Adrenal gland (tissue), 5 donors: ENCODE data around the gene HELZ.
"Not testable (repeated sequence)": the region's sequence is repeated elsewhere in the genome, so short reads cannot be mapped to it uniquely, and the experiment has no call there.

Source experiments
- POLR2A ChIP-seq, 2 donors: fragments of 450-650 bp; IDR thresholded peaks; one replicate each; pipeline ENCODE4 v1.6.1; 2017; ENCODE audit warnings: antibody characterized with exemption in 2 of 2, mild to moderate bottlenecking in 2 of 2, moderate library complexity in 1 of 2
- TF ChIP-seq, protein P1 (sequence below), 6 experiments: fragments of 450-650 bp in 4 of 6; fragments of 200-600 bp in 2 of 6; sonication (generic) in 1 of 6; IDR thresholded peaks; 1 replicate in 5 of 6; 2 replicates in 1 of 6; pipeline versions ENCODE4 v1.5.1 to v1.8.0; 2016 to 2021; ENCODE audit warnings: antibody characterized with exemption in 6 of 6, mild to moderate bottlenecking in 2 of 6, moderate library complexity in 1 of 6
- donor health status: DM: no; HTN: no; CAD: no.

DNA sequence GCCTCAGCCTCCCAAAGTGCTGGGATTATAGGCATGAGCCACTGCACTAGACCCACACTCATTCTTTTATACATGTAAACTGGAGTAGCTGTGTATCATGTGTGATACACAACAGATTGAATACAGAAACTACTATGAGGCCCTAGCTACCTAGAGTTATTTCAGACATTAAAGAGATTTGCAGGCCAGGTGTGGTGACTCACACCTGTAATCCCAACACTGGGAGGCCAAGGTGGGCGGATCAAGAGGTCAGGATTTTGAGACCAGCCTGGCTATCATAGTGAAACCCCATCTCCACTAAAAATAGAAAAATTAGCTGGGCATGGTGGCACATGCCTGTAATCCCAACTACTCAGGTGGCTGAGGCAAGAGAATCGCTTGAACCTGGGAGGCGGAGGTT, 41.8 kb upstream of the HELZ start:
- not testable (repeated sequence) for TF ChIP-seq POLR2A (IDR thresholded peaks at IDR 0.05)
- TF ChIP-seq, protein P1, sequence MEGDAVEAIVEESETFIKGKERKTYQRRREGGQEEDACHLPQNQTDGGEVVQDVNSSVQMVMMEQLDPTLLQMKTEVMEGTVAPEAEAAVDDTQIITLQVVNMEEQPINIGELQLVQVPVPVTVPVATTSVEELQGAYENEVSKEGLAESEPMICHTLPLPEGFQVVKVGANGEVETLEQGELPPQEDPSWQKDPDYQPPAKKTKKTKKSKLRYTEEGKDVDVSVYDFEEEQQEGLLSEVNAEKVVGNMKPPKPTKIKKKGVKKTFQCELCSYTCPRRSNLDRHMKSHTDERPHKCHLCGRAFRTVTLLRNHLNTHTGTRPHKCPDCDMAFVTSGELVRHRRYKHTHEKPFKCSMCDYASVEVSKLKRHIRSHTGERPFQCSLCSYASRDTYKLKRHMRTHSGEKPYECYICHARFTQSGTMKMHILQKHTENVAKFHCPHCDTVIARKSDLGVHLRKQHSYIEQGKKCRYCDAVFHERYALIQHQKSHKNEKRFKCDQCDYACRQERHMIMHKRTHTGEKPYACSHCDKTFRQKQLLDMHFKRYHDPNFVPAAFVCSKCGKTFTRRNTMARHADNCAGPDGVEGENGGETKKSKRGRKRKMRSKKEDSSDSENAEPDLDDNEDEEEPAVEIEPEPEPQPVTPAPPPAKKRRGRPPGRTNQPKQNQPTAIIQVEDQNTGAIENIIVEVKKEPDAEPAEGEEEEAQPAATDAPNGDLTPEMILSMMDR (IDR thresholded peaks at IDR 0.05), result not testable (repeated sequence)
